SHP77 treated with DMSO at 0.1 percent for 48 hours (cell line): Measurements from ENCODE around the gene XKRX.

ENCODE experiments used
- DNase-seq: peaks from one replicate; lab custom pipeline; 2025; lab: John Stamatoyannopoulos, UW

Gene XKRX

GRCh38 chrX:100928660-100929613 is at the start of gene XKRX:
Gene XKRX, minus strand, starts transcription at chrX:100928917. Its CDS starts 613 bp downstream, at chrX:100928304.
- DNase-seq, result no peak

GRCh38 chrX:100976211-100976610 is 47.5 kb upstream of the XKRX start:
- no peak for DNase-seq

DNA sequence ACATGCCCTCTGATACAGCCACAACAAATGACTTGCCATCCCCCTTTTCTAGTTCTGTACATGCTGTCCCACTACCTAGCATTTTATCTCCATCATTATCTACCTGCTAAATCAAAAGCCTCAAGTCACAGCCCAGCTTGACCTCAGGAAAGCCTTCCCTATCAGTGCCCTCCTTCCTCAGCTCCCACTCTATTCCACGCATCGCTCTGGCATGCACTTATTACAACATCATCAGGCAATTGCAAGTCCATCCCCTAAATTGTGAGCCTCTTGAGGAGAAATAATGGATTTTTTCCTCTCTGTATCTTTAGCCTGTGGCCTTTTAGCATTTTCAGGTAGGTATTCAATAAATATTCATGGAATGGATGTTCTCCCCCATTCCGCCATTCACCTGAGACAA is 46.5 kb upstream of the XKRX start:
- DNase-seq, result no peak

- DNase-seq, result no peak
These were observed 44.7 kb upstream of the XKRX start for GRCh38 chrX:100973411-100973810.

DNA sequence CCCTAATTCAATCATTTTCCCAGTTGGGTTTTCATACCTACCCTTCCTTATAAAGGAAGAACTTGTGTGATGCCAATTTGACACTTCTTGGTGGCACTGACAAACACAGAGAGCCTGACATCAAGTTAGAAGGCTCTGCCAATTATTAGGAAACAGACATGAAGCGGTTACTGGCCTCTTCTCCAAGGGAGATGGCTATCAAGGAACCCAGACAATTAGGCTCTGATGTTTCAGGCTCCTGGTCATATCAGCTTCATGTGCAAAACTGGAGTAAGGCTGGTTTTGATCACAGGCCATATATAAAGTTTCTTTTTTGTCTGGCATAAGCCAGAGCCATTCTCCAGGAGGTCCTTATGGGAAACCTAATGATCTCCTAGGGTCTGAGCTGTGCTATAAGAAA is 41.2 kb upstream of the XKRX start:
- no peak for DNase-seq

DNA sequence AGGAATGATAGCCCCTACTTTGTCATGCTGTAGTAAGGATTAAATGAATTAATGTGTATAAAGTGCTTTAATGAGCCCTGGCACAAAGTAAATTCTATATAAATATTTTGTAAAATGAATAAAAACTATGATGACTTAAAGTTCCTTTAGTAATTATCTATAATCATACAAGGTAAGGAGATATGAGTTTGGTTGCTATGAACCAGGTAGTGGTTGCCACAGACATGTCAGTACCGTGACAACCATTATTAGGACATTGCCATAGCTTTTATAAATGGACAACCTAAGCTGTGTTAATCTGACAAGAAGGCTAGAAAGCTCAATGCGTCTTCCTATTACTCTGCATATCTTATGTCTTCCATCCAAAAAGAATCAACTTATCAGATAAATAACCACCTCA is 40.7 kb upstream of the XKRX start, which contains the start of gene ARL13A:
Gene ARL13A, plus strand, starts transcription at position 301 of the 400 bp plus-strand sequence. CDS start 3,982 bp downstream, outside the sequence.
- no peak for DNase-seq

DNA sequence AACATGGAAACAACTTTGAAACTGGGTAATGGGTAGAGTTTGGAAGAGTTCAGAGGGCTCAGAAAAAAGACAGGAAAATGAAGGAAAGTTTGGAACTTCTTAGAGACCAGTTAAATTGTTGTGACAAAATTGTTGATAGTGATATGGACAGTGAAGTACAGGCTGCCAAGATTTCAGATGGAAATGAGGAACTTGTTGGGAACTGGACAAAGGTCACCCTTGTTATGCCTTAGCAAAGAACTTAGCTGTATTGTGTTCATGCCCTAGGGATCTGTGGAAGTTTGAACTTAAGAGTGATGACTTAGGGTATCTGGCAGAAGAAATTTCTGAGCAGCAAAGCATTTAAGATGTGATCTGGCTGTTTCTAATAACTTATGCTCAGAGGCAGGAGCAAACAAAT is 35.6 kb upstream of the XKRX start:
- no peak for DNase-seq

GRCh38 chrX:100962811-100963210 is 34.1 kb upstream of the XKRX start:
- DNase-seq, result no peak

- no peak for DNase-seq
These were observed 19.8 kb upstream of the XKRX start for GRCh38 chrX:100948557-100948956.

DNA sequence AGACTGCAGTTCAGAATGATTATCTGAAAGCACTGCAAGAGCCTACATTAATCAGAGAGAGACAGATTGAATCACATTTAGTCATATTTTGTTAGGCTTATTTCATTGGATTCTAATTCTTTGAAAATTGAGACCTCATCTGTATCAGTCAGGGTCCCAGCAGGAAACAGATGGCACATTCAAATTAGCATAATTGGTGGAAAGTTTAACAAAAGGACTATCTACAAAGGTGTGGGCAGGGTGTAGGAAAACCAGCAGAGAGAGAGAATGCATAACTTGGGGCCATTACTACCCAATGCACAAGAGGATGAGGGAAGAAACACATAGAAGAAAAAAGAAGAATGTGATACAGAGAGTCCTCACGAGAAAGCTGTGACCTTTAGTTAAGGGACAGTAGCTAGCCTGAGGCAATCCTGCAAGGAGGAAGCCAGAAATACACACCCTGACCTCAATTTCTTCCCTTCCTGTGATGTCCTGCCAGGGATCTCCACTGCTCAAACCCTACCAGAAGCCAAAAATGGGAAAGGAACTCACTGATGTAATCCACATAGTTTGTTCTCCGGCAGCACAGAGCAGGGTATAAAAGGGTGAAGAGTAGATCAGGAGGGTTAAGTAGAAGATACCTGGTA is 17.7 kb upstream of the XKRX start:
- DNase-seq, result no peak

DNA sequence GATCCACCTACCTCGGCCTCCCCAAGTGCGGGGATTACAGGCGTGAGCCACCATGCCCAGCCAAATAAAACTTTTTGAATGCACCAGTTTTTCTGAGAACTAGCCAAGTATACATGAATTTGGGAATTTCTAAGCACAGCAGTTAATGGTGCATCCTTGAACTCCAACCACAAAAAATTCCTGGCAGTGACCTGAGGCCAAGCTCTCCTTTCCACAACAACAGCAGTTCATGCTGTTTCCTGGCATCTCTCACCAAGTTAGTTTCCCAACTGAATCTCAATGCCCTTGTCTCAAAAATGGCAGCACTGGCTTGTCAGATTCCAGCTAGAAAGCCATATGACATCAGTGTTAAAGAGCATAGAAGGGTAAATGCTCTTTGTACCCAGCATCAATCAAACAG is 15.9 kb upstream of the XKRX start:
- DNase-seq, result no peak

DNA sequence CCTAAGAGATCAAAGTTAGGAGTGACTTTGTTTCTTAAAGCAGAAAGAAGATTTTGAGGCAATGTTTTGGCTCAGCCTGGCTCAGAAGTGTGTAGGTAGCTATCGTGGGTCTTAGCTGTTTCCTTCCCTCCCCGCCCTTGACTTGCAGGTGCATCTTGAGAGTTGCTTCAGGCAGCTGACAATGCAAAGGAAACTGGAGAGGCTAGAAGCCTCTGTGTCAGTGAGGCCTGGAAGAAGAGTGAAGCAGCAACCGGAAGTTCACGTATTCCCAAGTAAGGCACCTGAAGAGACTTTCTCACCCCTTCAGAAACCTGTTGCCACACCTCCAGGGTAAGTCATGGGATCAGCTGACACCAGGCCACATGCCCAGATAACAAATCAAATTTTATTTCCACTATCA is 10.6 kb upstream of the XKRX start:
- no peak for DNase-seq

- DNase-seq, result no peak
These were observed 7.0 kb upstream of the XKRX start for GRCh38 chrX:100935767-100936166.

GRCh38 chrX:100931925-100932285 is 3.2 kb upstream of the XKRX start:
- no peak for DNase-seq

- no peak for DNase-seq
These were observed 2.7 kb upstream of the XKRX start for GRCh38 chrX:100931218-100931924.

GRCh38 chrX:100926453-100926852 is 2.3 kb downstream of the XKRX start:
- no peak for DNase-seq

DNA sequence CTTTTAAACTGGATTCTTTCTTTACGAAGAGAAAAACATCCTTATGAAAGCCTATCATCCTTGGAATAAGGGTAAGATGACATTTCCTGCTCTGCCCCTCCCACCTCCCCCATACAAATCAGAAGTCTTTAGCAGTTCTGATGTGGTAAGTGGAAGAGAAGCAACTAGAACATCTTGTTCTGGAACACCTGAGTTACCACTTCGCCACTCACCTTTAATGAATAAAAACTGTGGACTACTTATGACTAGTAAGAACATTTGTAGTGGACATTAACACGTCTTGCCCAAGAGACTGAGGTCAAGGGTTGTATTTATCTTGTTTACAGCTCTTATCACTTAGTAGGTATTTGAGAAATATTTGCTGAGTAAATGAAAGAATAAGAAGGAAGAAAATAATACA is 4.3 kb downstream of the XKRX start:
- no peak for DNase-seq

GRCh38 chrX:100915562-100915961 is 13.2 kb downstream of the XKRX start:
- DNase-seq, result no peak

DNA sequence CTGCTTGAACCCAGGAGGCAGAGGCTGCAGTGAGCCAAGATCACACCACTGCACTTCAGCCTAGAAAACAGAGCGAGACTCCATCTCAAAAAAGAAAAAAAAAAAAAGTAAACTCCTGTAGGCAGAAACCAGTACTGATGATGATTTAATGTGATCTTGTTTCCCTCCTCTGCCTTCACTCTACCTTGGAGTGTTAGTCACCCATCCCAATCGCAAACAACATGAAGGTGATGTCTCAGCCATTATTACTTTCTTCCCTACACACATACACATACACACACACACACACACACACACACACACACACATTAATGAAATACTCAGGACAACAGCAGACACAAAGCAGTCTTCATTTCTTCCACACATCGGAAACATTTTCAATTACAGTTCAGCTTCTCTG is 15.6 kb downstream of the XKRX start:
- DNase-seq, result no peak

GRCh38 chrX:100911731-100912130 is 17.0 kb downstream of the XKRX start:
- no peak for DNase-seq

DNA sequence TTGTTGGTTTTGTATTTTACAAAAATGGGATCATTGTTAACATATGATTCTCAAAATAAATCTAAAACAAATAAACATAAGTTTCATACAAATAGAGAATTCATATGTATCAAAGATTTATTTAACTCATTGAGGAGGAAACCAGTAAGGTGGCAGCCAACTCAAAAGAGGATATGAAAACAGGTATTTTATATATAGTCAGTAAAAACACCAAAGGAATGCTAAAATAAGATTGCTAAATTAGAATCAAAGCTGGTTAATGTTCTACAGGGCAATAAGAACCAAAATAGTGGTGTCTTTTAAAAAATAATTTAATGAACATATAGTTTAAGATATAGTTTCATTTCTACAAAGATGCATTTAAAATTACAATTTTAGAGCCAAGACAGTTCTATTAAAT is 23.1 kb downstream of the XKRX start:
- no peak for DNase-seq

- no peak for DNase-seq
These were observed 24.3 kb downstream of the XKRX start for GRCh38 chrX:100904433-100904832.
